C4-2B (cell line): ENCODE data around the gene SUCO.

Experiments used
- ZFX ChIP-seq: fragments of 450-650 bp; IDR thresholded peaks from 2 replicates; pipeline ENCODE4 v1.6.1; 2017
- TF ChIP-seq, protein P1 (sequence below): fragments of 450-650 bp; conservative IDR thresholded peaks from 2 replicates; pipeline ENCODE4 v1.5.1; 2017; ENCODE audit warnings: mild to moderate bottlenecking

DNA sequence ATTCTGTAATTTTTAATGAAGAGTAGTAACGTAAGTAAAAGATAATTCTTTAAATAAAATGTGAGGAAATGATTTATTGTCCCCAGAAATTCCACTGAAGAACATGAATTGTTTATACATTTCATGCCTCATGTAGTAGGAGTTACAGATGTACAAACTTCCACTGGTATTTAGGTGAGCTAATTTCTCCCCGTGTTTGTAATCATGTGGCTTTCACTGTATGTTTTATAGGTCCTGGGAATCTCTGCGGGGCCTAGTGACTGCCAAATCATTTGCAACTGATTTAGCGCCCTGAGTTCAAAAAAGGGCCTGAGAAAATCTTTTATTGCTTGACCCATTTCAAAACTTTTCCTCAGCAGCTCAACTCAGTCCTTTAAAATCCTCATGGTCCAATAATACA lies 95.5 kb downstream of the SUCO start:
- TF ChIP-seq, protein P1, sequence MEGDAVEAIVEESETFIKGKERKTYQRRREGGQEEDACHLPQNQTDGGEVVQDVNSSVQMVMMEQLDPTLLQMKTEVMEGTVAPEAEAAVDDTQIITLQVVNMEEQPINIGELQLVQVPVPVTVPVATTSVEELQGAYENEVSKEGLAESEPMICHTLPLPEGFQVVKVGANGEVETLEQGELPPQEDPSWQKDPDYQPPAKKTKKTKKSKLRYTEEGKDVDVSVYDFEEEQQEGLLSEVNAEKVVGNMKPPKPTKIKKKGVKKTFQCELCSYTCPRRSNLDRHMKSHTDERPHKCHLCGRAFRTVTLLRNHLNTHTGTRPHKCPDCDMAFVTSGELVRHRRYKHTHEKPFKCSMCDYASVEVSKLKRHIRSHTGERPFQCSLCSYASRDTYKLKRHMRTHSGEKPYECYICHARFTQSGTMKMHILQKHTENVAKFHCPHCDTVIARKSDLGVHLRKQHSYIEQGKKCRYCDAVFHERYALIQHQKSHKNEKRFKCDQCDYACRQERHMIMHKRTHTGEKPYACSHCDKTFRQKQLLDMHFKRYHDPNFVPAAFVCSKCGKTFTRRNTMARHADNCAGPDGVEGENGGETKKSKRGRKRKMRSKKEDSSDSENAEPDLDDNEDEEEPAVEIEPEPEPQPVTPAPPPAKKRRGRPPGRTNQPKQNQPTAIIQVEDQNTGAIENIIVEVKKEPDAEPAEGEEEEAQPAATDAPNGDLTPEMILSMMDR: no peak
- no peak for TF ChIP-seq ZFX
